SK-MEL-5 (cell line): ENCODE measurements around the gene SRSF3. TPM values are rescaled to one million over a fixed set of nuclear protein-coding genes. Genes with fewer than 3 reads are reported as not detected.
"Not testable (repeated sequence)": the region's sequence is repeated elsewhere in the genome, so short reads cannot be mapped to it uniquely, and the experiment has no call there.

Experiments
- DNase-seq: peaks from one replicate; pipeline ENCODE4 v3.0.0-alpha.2; 2016; ENCODE audit warnings: low read depth, low spot score
- in situ Hi-C: cut with HindIII; loops from 2 replicates; pipeline ENCODE4 v1.10.0; 2016; ENCODE audit warnings: low sequenced_read_pairs, high pct_unique_total_duplicates, low pct_unique_long_range_greater_than_20kb
- small RNA-seq, 2 experiments: library from RNA; depleted of rRNA; stranded (forward); fragments of <200 nt; gene quantifications; one replicate each; pipeline ENCODE3, GENCODE V24; 2014
- total RNA-seq: library from RNA; depleted of rRNA; stranded (reverse); fragments of >200 nt; shearing (Covaris generic); gene quantifications from 2 replicates; pipeline ENCODE4 v1.2.3, GENCODE V29; 2014; rRNA removed

The SRSF3 gene
- total RNA-seq, 1 experiment from 2014 or later: 237 TPM

DNA sequence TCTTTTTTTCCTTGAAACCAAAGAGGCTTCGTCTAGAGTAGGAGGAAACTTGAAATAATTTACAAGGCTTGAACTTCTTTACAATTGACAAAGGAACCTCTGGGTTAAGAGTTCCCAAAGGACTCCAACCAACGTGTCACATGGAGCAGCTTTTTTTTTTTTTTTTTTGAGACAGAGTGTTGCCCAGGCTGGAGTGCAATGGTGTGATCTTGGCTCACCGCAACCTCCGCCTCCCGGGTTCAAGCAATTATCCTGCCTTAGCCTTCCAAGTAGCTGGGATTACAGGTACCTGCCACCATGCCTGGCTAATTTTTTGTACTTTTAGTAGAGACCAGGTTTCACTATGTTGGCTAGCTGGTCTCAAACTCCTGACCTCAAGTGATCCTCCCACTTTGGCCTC is 60.3 kb downstream of the SRSF3 start:
- in situ Hi-C loops: not testable (repeated sequence)
- DNase-seq: peak; percentile 41

Small RNAs within 50 kb of the gene (small RNA-seq; reads per million reads assigned to genes)
- gene MIR3925 (0 reads per million in 2 experiments), gene RNU1-88P (0.04 to 0.86 reads per million in 2 experiments)

Other genes starting within 250 kb of the SRSF3 start
- gene ETV7, start 206.7 kb upstream of the SRSF3 start, total RNA-seq: not detected in 2 replicates
- not detected in 2 replicates for gene PXT1, start 151.5 kb upstream of the SRSF3 start, total RNA-seq
- 83.0 and 89.0 TPM in 2 replicates for gene KCTD20, start 151.4 kb upstream of the SRSF3 start, total RNA-seq
- gene STK38, start 46.9 kb upstream of the SRSF3 start, total RNA-seq: 8.4 and 10.7 TPM in 2 replicates
- gene CDKN1A, start 84.4 kb downstream of the SRSF3 start, total RNA-seq: 65.0 and 68.0 TPM in 2 replicates
- not detected in 2 replicates for gene RAB44, start 103.5 kb downstream of the SRSF3 start, total RNA-seq
- 0.63 TPM in 1 of 2 replicates, not detected in the other for gene CPNE5, start 245.1 kb downstream of the SRSF3 start, total RNA-seq